ENCODE data around the gene REXO2. TPM values are rescaled to one million over a fixed set of nuclear protein-coding genes. Genes with fewer than 3 reads are reported as not detected.

REXO2 gene
- total RNA-seq, 1 experiment from 2014 or later = 72.5 TPM

- TF ChIP-seq, protein P1, sequence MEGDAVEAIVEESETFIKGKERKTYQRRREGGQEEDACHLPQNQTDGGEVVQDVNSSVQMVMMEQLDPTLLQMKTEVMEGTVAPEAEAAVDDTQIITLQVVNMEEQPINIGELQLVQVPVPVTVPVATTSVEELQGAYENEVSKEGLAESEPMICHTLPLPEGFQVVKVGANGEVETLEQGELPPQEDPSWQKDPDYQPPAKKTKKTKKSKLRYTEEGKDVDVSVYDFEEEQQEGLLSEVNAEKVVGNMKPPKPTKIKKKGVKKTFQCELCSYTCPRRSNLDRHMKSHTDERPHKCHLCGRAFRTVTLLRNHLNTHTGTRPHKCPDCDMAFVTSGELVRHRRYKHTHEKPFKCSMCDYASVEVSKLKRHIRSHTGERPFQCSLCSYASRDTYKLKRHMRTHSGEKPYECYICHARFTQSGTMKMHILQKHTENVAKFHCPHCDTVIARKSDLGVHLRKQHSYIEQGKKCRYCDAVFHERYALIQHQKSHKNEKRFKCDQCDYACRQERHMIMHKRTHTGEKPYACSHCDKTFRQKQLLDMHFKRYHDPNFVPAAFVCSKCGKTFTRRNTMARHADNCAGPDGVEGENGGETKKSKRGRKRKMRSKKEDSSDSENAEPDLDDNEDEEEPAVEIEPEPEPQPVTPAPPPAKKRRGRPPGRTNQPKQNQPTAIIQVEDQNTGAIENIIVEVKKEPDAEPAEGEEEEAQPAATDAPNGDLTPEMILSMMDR (IDR thresholded peaks at IDR 0.05 in 2 of 3, conservative IDR thresholded peaks at IDR 0.05 in 1 of 3; ENCODE audit: borderline replicate concordance in 1 of 3, insufficient read depth in 1 of 3, low read depth in 2 of 3, low read length in 2 of 3) = no peak
- no peak for TF ChIP-seq YY1 (IDR thresholded peaks at IDR 0.05; ENCODE audit: extremely low read depth, insufficient replicate concordance, low read depth, low read length)
- no peak for TF ChIP-seq SIN3A (IDR thresholded peaks at IDR 0.05; ENCODE audit: low read depth)
These were observed 33.4 kb downstream of the REXO2 start (continued) for GRCh38 chr11:114472661-114473060.

DNA sequence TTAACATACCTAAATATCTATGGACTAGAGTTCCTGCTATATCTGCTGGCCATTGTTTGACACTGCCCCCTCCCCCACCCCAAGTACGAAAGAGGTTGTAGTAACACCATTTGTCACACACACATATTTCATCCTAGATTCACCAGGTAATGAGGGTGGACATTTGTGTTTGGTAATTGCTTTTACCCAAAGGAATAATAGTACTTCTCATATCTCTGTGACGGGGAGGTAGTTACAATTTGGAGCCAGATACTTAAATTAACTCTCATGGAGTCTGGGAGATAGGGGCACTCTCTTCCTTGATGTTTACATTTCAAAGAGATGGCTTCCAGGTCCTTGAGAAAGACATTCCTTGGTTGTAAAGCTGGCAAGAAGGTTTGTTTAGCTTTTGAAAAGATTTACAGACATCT lies 38.7 kb downstream of the REXO2 start:
- H3K4me2 ChIP-seq (ENCODE audit: low read length) = no peak overlapping the region
- H2AFZ ChIP-seq (ENCODE audit: low read depth, low read length, poor library complexity, severe bottlenecking) = no peak overlapping the region
- no peaks in the 10 kb centered on the region for H3K4me1 ChIP-seq (ENCODE audit: control insufficient read depth in 1 of 2, insufficient read depth in 2 of 2, low read length in 2 of 2)
- no peak overlapping the region for H3K27ac ChIP-seq (ENCODE audit: low read depth, low read length)
- no TSS peak for BruUV-seq (replicated peaks)
- H3K36me3 ChIP-seq (ENCODE audit: control insufficient read depth in 1 of 2, insufficient read depth in 2 of 2, low read length in 2 of 2) = no peaks in the 10 kb centered on the region
- no peaks in the 10 kb centered on the region for H3K79me2 ChIP-seq (ENCODE audit: insufficient read depth, low read length)
- H3K9me3 ChIP-seq (ENCODE audit: control insufficient read depth in 1 of 2, insufficient read depth in 1 of 2, low read depth in 1 of 2, low read length in 2 of 2) = no peaks in the 10 kb centered on the region
- DNase-seq (ENCODE audit: low read depth, low spot score) (no peak), ATAC-seq (no peak)
- POLR2A ChIA-PET = no interaction called here
- CTCF ChIA-PET = no interaction called here
- RAD21 ChIA-PET (ENCODE audit: low non-redundant PET in 1 of 2, low total read pairs in 2 of 2, uncharacterized antibody in 2 of 2, unreplicated experiment in 2 of 2) = no interaction called here
- no peaks in the 10 kb centered on the region for H4K20me1 ChIP-seq (ENCODE audit: insufficient read depth)
- intact Hi-C loops (cut with micrococcal nuclease) = no loop called here
- H3K27me3 ChIP-seq (ENCODE audit: insufficient read depth, low read length) = no peaks in the 10 kb centered on the region
- TF ChIP-seq POLR2A (IDR thresholded peaks at IDR 0.05; ENCODE audit: borderline replicate concordance, extremely low read depth, insufficient read depth, insufficient read length) (no peak), EZH2 (IDR thresholded peaks at IDR 0.05) (no peak), SRF (IDR thresholded peaks at IDR 0.05; ENCODE audit: low read depth) (no peak), EZH2phosphoT487 (IDR thresholded peaks at IDR 0.05; ENCODE audit: borderline replicate concordance) (no peak), TCF7L2 (IDR thresholded peaks at IDR 0.05; ENCODE audit: borderline replicate concordance, extremely low read depth, insufficient read depth, insufficient read length) (no peak), JUND (IDR thresholded peaks at IDR 0.05) (no peak)
- no peak overlapping the region for H3K4me3 ChIP-seq (replicated peaks in 1 of 2; ENCODE audit: low read depth in 1 of 2, low read length in 2 of 2)
- no peaks in the 10 kb centered on the region for H3K9me2 ChIP-seq (ENCODE audit: insufficient read depth)
- no peak overlapping the region for H3K9ac ChIP-seq (ENCODE audit: low read length)

All from HCT116 (cell line).